ENCODE results near the gene C17orf78. TPM values are rescaled to one million over a fixed set of nuclear protein-coding genes. Genes with fewer than 3 reads are reported as not detected.

C17orf78 gene
- total and polyA plus RNA-seq, 2 donors (not counting 1 experiment from before 2014, with no cell fraction given) = not detected

- peaks cover 9% of the 10 kb centered on the region for H3K4me1 Mint-ChIP-seq
- intact Hi-C loops (cut with micrococcal nuclease) = no loop called here
- H3K4me3 Mint-ChIP-seq = no peak overlapping the region
- Histone ChIP-seq H3K79me2 (ENCODE audit: control insufficient read depth, insufficient read depth, low read length) (peaks cover 17% of the 10 kb centered on the region), H2AFZ (ENCODE audit: insufficient read depth, low read depth, low read length, poor library complexity, severe bottlenecking) (no peak overlapping the region), H3K4me1 (ENCODE audit: control insufficient read depth in 2 of 2, insufficient read depth in 2 of 2, low read length in 2 of 2) (peaks cover 0 to 5% of the 10 kb centered on the region in 2 donors), H3K27ac (ENCODE audit: low read length in 2 of 2) (no peak overlapping the region), H3K36me3 (replicated peaks in 1 of 2; ENCODE audit: control extremely low read depth in 1 of 2, control insufficient read depth in 1 of 2, extremely low read depth in 1 of 2, insufficient read depth in 2 of 2, low read length in 1 of 2) (peaks cover 3 to 12% of the 10 kb centered on the region in 2 experiments), H3K27me3 (replicated peaks in 1 of 4; ENCODE audit: control extremely low read depth in 1 of 4, control insufficient read depth in 3 of 4, insufficient read depth in 4 of 4, low read length in 3 of 4) (no peaks in the 10 kb centered on the region), H3K9me3 (ENCODE audit: control extremely low read depth in 1 of 3, control insufficient read depth in 2 of 3, insufficient read depth in 1 of 3, low read length in 2 of 3) (no peaks in the 10 kb centered on the region), H4K20me1 (ENCODE audit: control insufficient read depth, insufficient read depth, low read length, poor library complexity, severe bottlenecking) (no peaks in the 10 kb centered on the region), H3K4me3 (ENCODE audit: control extremely low read depth in 1 of 5, extremely low read depth in 1 of 5, insufficient read depth in 1 of 5, low read depth in 2 of 5, low read length in 4 of 5) (no peak overlapping the region), H3K9ac (ENCODE audit: low read length) (no peak overlapping the region), H3K4me2 (replicated peaks; ENCODE audit: low read depth, low read length, poor library complexity, severe bottlenecking) (no peak overlapping the region)
- no peak overlapping the region for H3K27ac Mint-ChIP-seq
- ChIA-PET POLR2A (no interaction called here), CTCF (no interaction called here)
- TF ChIP-seq EZH2 (IDR thresholded peaks at IDR 0.05; ENCODE audit: borderline replicate concordance, insufficient read depth, low read depth, low read length, poor library complexity, severe bottlenecking) (no peak), CTCF (IDR thresholded peaks at IDR 0.05) (no peak)
- ATAC-seq (ENCODE audit: low read depth) (no peak), DNase-seq (no peak)
- no peaks in the 10 kb centered on the region for H3K9me3 Mint-ChIP-seq (ENCODE audit: insufficient read depth)
- no peaks in the 10 kb centered on the region for H3K27me3 Mint-ChIP-seq
- no CpG with 5 or more reads among the region's 2 CpGs for WGBS (ENCODE audit: insufficient coverage)
Measured at GRCh38 chr17:37417852-37418251, 42.1 kb downstream of the C17orf78 start.

GRCh38 chr17:37422971-37423625, 47.3 kb downstream of the C17orf78 start:
- Histone ChIP-seq H3K79me2 (ENCODE audit: control insufficient read depth, insufficient read depth, low read length) (no peaks in the 10 kb centered on the region), H2AFZ (ENCODE audit: insufficient read depth, low read depth, low read length, poor library complexity, severe bottlenecking) (no peak overlapping the region), H3K4me3 (ENCODE audit: control extremely low read depth in 1 of 5, extremely low read depth in 1 of 5, insufficient read depth in 1 of 5, low read depth in 2 of 5, low read length in 4 of 5) (no peak overlapping the region), H3K27me3 (replicated peaks in 1 of 4; ENCODE audit: control extremely low read depth in 1 of 4, control insufficient read depth in 3 of 4, insufficient read depth in 4 of 4, low read length in 3 of 4) (no peaks in the 10 kb centered on the region), H3K4me2 (replicated peaks; ENCODE audit: low read depth, low read length, poor library complexity, severe bottlenecking) (no peak overlapping the region), H3K9ac (ENCODE audit: low read length) (no peak overlapping the region), H3K4me1 (ENCODE audit: control insufficient read depth in 2 of 2, insufficient read depth in 2 of 2, low read length in 2 of 2) (no peaks in the 10 kb centered on the region), H3K9me3 (ENCODE audit: control extremely low read depth in 1 of 3, control insufficient read depth in 2 of 3, insufficient read depth in 1 of 3, low read length in 2 of 3) (no peaks in the 10 kb centered on the region), H3K27ac (ENCODE audit: low read length in 2 of 2) (no peak overlapping the region), H4K20me1 (ENCODE audit: control insufficient read depth, insufficient read depth, low read length, poor library complexity, severe bottlenecking) (no peaks in the 10 kb centered on the region), H3K36me3 (replicated peaks in 1 of 2; ENCODE audit: control extremely low read depth in 1 of 2, control insufficient read depth in 1 of 2, extremely low read depth in 1 of 2, insufficient read depth in 2 of 2, low read length in 1 of 2) (peaks cover 4 to 33% of the 10 kb centered on the region in 2 experiments)
- WGBS (ENCODE audit: insufficient coverage) = 100% methylated on average over 2 of the region's 4 CpGs
- intact Hi-C loops (cut with micrococcal nuclease) = no loop called here
- H3K4me3 Mint-ChIP-seq = no peak overlapping the region
- POLR2A ChIA-PET = interaction anchor here (0.6 kb wide), 1 partner anchor 78 kb away, joined by 5 read pairs; no protein-coding TSS in a partner anchor
- H3K9me3 Mint-ChIP-seq (ENCODE audit: insufficient read depth) = no peaks in the 10 kb centered on the region
- CTCF ChIA-PET = interaction anchor here (0.6 to 0.7 kb wide), 2 partner anchors 26 to 56 kb away, joined by 3 to 4 read pairs; no protein-coding TSS in a partner anchor
- H3K27me3 Mint-ChIP-seq = no peaks in the 10 kb centered on the region
- H3K4me1 Mint-ChIP-seq = no peaks in the 10 kb centered on the region
- DNase-seq (no peak), ATAC-seq (ENCODE audit: low read depth) (no peak)
- no peak for TF ChIP-seq CTCF (IDR thresholded peaks at IDR 0.05)
- no peak for TF ChIP-seq EZH2 (IDR thresholded peaks at IDR 0.05; ENCODE audit: borderline replicate concordance, insufficient read depth, low read depth, low read length, poor library complexity, severe bottlenecking)
- H3K27ac Mint-ChIP-seq = no peak overlapping the region

Data from B cell (primary cell).